RWPE2 (cell line): Measurements from ENCODE around the gene SYT10.
"Not testable (repeated sequence)": the region's sequence is repeated elsewhere in the genome, so short reads cannot be mapped to it uniquely, and the experiment has no call there.

Experiments used
- ATAC-seq: fragments of 200-7000 bp; cut with Tn5 transposase; 3 replicates; pipeline ENCODE4 v1.9.1; 2021; ENCODE audit warnings: low read depth
- DNase-seq: peaks from one replicate; pipeline ENCODE4 v3.0.0-alpha.2; 2020; ENCODE audit warnings: low spot score
- H3K27ac ChIP-seq: fragments of 450-650 bp; 2 replicates; pipeline ENCODE4 v1.5.1; 2017; ENCODE audit warnings: mild to moderate bottlenecking; ENCODE audit not compliant: poor library complexity, severe bottlenecking
- H3K27me3 ChIP-seq: fragments of 250-450 bp; sonication (Bioruptor Pico); 2 replicates; pipeline ENCODE4 v1.5.1; 2021; ENCODE audit warnings: mild to moderate bottlenecking, moderate library complexity; ENCODE audit not compliant: insufficient read depth, poor library complexity, severe bottlenecking
- H3K36me3 ChIP-seq: fragments of 250-450 bp; sonication (Bioruptor Pico); 2 replicates; pipeline ENCODE4 v1.5.1; 2020; ENCODE audit warnings: low read depth, mild to moderate bottlenecking, moderate library complexity
- H3K4me1 ChIP-seq: fragments of 250-450 bp; sonication (Bioruptor Pico); 2 replicates; pipeline ENCODE4 v1.5.1; 2021; ENCODE audit warnings: mild to moderate bottlenecking, moderate library complexity; ENCODE audit not compliant: insufficient read depth, poor library complexity, severe bottlenecking
- H3K4me3 ChIP-seq: fragments of 250-450 bp; sonication (Bioruptor Pico); 2 replicates; pipeline ENCODE4 v1.5.1; 2021; ENCODE audit warnings: mild to moderate bottlenecking, moderate library complexity; ENCODE audit not compliant: severe bottlenecking
- H3K9me3 ChIP-seq: fragments of 250-450 bp; sonication (Bioruptor Pico); 2 replicates; pipeline ENCODE4 v1.5.1; 2021; ENCODE audit warnings: mild to moderate bottlenecking, moderate library complexity; ENCODE audit not compliant: severe bottlenecking
- CTCF ChIP-seq: fragments of 450-650 bp; IDR thresholded peaks from one replicate; pipeline ENCODE4 v1.5.1; 2017; ENCODE audit warnings: mild to moderate bottlenecking, moderate library complexity; ENCODE audit not compliant: poor library complexity, severe bottlenecking

SYT10 gene

GRCh38 chr12:33376153-33376552 lies 63.5 kb downstream of the SYT10 start:
- no peak for ATAC-seq
- no peak overlapping the region for H3K27ac ChIP-seq
- no peak for DNase-seq
- H3K4me1 ChIP-seq, result no peaks in the 10 kb centered on the region
- H3K36me3 ChIP-seq, result no peaks in the 10 kb centered on the region
- peaks cover 9% of the 10 kb centered on the region for H3K27me3 ChIP-seq
- no peak for TF ChIP-seq CTCF
- no peaks in the 10 kb centered on the region for H3K9me3 ChIP-seq
- no peak overlapping the region for H3K4me3 ChIP-seq

- H3K27ac ChIP-seq, result no peak overlapping the region
- no peaks in the 10 kb centered on the region for H3K9me3 ChIP-seq
- peaks cover 9% of the 10 kb centered on the region for H3K27me3 ChIP-seq
- DNase-seq (no peak), ATAC-seq (no peak)
- TF ChIP-seq CTCF, result no peak
- H3K4me3 ChIP-seq, result no peak overlapping the region
- H3K36me3 ChIP-seq, result no peaks in the 10 kb centered on the region
- H3K4me1 ChIP-seq, result no peaks in the 10 kb centered on the region
Measured at GRCh38 chr12:33370318-33370717, 69.3 kb downstream of the SYT10 start.

- Histone ChIP-seq H3K4me1 (no peaks in the 10 kb centered on the region), H3K9me3 (no peaks in the 10 kb centered on the region), H3K27me3 (no peaks in the 10 kb centered on the region), H3K4me3 (no peak overlapping the region), H3K27ac (no peak overlapping the region), H3K36me3 (no peaks in the 10 kb centered on the region)
- no peak for TF ChIP-seq CTCF
- ATAC-seq, result no peak
- DNase-seq, result no peak
Measured at GRCh38 chr12:33357181-33357580, 82.4 kb downstream of the SYT10 start.

GRCh38 chr12:33349791-33350190 lies 89.8 kb downstream of the SYT10 start:
- H3K9me3 ChIP-seq, result no peaks in the 10 kb centered on the region
- no peaks in the 10 kb centered on the region for H3K4me1 ChIP-seq
- no peak overlapping the region for H3K4me3 ChIP-seq
- ATAC-seq (no peak), DNase-seq (no peak)
- no peak for TF ChIP-seq CTCF
- H3K27ac ChIP-seq, result no peak overlapping the region
- no peaks in the 10 kb centered on the region for H3K36me3 ChIP-seq
- H3K27me3 ChIP-seq, result no peaks in the 10 kb centered on the region

GRCh38 chr12:33331961-33332398 lies 107.6 kb downstream of the SYT10 start:
- not testable (repeated sequence) for H3K36me3 ChIP-seq, H3K4me1 ChIP-seq, H3K27me3 ChIP-seq, DNase-seq, ATAC-seq, H3K27ac ChIP-seq, H3K9me3 ChIP-seq, H3K4me3 ChIP-seq
